ENCODE data around the gene AIG1.

DNA sequence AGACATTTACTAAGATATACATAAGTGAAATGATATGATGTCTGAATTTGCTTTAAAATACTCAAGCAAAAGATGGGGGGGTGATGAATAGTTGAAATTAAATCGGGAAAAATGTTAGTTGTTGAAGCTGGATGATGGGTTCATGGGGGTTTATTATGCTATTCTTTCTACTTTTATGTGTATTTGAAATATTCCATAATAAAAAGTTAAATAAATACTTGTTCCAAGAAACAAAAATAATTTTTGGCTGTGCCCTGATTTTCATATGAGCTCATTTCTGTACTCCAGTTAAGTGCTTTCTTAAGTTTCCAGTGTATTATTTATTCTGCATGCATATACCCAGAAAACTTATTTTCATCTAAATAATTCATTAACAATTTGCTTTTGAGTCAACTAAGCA is 138.6 kb downstream of the AIG1 start:
- TF ChIP-seq FOXP2 (optimal IDR thresholded peaks at IDR 0.05; ENCODE audit: control extremely low read depth, extremely low read length, insufficient read depth) = no peak
- TF ChIP-seq POLR2AphosphoS5 (IDR thresholded peaks at IDR 0.05; ENCODE audit: borderline replicate concordance, low read depth, low read length) = no peak
- TF ChIP-seq EZH2 (IDR thresholded peaks at IDR 0.05) = no peak

Measured in SK-N-MC (cell line).